Loucy (cell line): ENCODE results near the gene AVPR1B.

ENCODE experiments used
- H2AFZ ChIP-seq: fragments of 200-600 bp; sonication (generic); 2 replicates; pipeline ENCODE4 v1.6.0; 2016; ENCODE audit warnings: antibody characterized with exemption, mild to moderate bottlenecking, low read length, moderate library complexity
- H3F3A ChIP-seq: fragments of 200-600 bp; 2 replicates; pipeline ENCODE4 v1.6.0; 2016; ENCODE audit warnings: antibody characterized with exemption, low read depth, mild to moderate bottlenecking
- H3K27me3 ChIP-seq: fragments of 200-600 bp; sonication (generic); 2 replicates; pipeline ENCODE4 v1.6.1; 2014; ENCODE audit warnings: low read length, mild to moderate bottlenecking; ENCODE audit not compliant: insufficient read depth, poor library complexity, severe bottlenecking
- H3K36me3 ChIP-seq: fragments of 200-600 bp; sonication (generic); 2 replicates; pipeline ENCODE4 v1.6.1; 2016; ENCODE audit warnings: low read length; ENCODE audit not compliant: insufficient read depth
- H3K4me1 ChIP-seq: fragments of 200-600 bp; sonication (generic); 2 replicates; pipeline ENCODE4 v1.5.1; 2014; ENCODE audit warnings: low read length, mild to moderate bottlenecking; ENCODE audit not compliant: insufficient read depth, poor library complexity, severe bottlenecking
- H3K4me2 ChIP-seq: fragments of 200-600 bp; sonication (generic); 2 replicates; pipeline ENCODE4 v1.6.0; 2014; ENCODE audit warnings: antibody characterized with exemption, low read length, low read depth, mild to moderate bottlenecking; ENCODE audit not compliant: poor library complexity, severe bottlenecking
- H3K4me3 ChIP-seq: fragments of 200-600 bp; sonication (generic); 2 replicates; pipeline ENCODE4 v1.5.1; 2014; ENCODE audit warnings: low read length, mild to moderate bottlenecking, mixed read lengths; ENCODE audit not compliant: poor library complexity, severe bottlenecking
- H3K79me2 ChIP-seq: fragments of 200-600 bp; sonication (generic); 2 replicates; pipeline ENCODE4 v1.6.1; 2014; ENCODE audit warnings: low read length; ENCODE audit not compliant: insufficient read depth
- H3K9ac ChIP-seq: fragments of 200-600 bp; sonication (generic); 2 replicates; pipeline ENCODE4 v1.6.0; 2014; ENCODE audit warnings: mild to moderate bottlenecking, low read depth, low read length, moderate library complexity; ENCODE audit not compliant: poor library complexity, severe bottlenecking
- H3K9me2 ChIP-seq: fragments of 200-600 bp; sonication (generic); replicated peaks from 2 replicates; pipeline ENCODE4 v1.6.1; 2016; ENCODE audit warnings: low read depth, low read length, mixed read lengths
- H3K9me3 ChIP-seq: fragments of 200-600 bp; sonication (generic); 2 replicates; pipeline ENCODE4 v1.6.1; 2014; ENCODE audit warnings: mild to moderate bottlenecking, antibody characterized with exemption, low read length, low read depth; ENCODE audit not compliant: insufficient read depth
- H4K20me1 ChIP-seq: fragments of 200-600 bp; sonication (generic); 2 replicates; pipeline ENCODE4 v1.6.0; 2014; ENCODE audit warnings: antibody characterized with exemption, low read length, mild to moderate bottlenecking; ENCODE audit not compliant: insufficient read depth, poor library complexity, severe bottlenecking
- CTCF ChIP-seq: fragments of 200-600 bp; sonication (generic); conservative IDR thresholded peaks from 2 replicates; pipeline ENCODE4 v1.5.1; 2014; ENCODE audit warnings: mild to moderate bottlenecking, antibody characterized with exemption, low read length
- EZH2phosphoT487 ChIP-seq: fragments of 200-600 bp; IDR thresholded peaks from 2 replicates; pipeline ENCODE4 v1.6.1; 2018; ENCODE audit warnings: antibody characterized with exemption, mild to moderate bottlenecking, moderate library complexity, borderline replicate concordance

AVPR1B gene

GRCh38 chr1:206100226-206100815, 16.9 kb downstream of the AVPR1B start:
- Histone ChIP-seq H3K9ac (peak overlapping the region; percentile 35), H3K9me2 (no peaks in the 10 kb centered on the region), H3K79me2 (peaks cover 36% of the 10 kb centered on the region), H3K4me3 (no peak overlapping the region), H2AFZ (no peak overlapping the region), H3K4me1 (peaks cover 63% of the 10 kb centered on the region), H3K36me3 (peaks cover 53% of the 10 kb centered on the region), H3K9me3 (no peaks in the 10 kb centered on the region), H3K4me2 (no peak overlapping the region), H3K27me3 (no peaks in the 10 kb centered on the region), H4K20me1 (no peaks in the 10 kb centered on the region), H3F3A (0 out of 2 replicates have a peak, but pooled peaks cover 4% of the 10 kb centered on the region)
- TF ChIP-seq CTCF: no peak

- peaks cover 77% of the 10 kb centered on the region for H3K4me1 ChIP-seq
- H3K9ac ChIP-seq: no peak overlapping the region
- H3K4me2 ChIP-seq: no peak overlapping the region
- H3F3A ChIP-seq: peaks cover 13% of the 10 kb centered on the region
- no peaks in the 10 kb centered on the region for H3K27me3 ChIP-seq
- H3K4me3 ChIP-seq: no peak overlapping the region
- peaks cover 48% of the 10 kb centered on the region for H3K79me2 ChIP-seq
- no peaks in the 10 kb centered on the region for H3K9me2 ChIP-seq
- no peaks in the 10 kb centered on the region for H3K9me3 ChIP-seq
- no peak overlapping the region for H2AFZ ChIP-seq
- no peaks in the 10 kb centered on the region for H4K20me1 ChIP-seq
- TF ChIP-seq EZH2phosphoT487 (no peak), CTCF (no peak)
- H3K36me3 ChIP-seq: peaks cover 53% of the 10 kb centered on the region
Measured at GRCh38 chr1:206098242-206098919, 18.8 kb downstream of the AVPR1B start.

DNA sequence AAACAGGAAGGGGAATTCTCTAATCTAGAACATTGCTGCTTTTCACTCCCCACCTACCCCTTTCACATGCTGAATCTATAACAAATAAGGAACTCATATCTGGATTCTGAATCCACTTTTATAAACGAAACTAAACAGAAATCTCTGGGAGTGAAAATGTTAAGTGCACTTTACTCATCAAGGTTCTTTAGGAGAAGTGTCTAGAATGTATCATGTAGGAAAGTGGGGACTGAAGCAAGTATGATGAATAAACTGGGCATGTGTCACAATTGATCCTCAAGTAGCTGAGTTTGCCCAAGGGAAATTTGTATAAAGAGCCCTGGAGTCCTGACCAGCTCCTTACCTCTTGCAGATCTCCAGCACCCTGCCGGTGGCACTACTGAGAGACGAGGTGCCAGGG, 19.8 kb downstream of the AVPR1B start:
- TF ChIP-seq EZH2phosphoT487 (no peak), CTCF (no peak)
- no peaks in the 10 kb centered on the region for H4K20me1 ChIP-seq
- H3K36me3 ChIP-seq: peaks cover 49% of the 10 kb centered on the region
- no peak overlapping the region for H3K4me3 ChIP-seq
- H3K9me3 ChIP-seq: no peaks in the 10 kb centered on the region
- H3F3A ChIP-seq: peaks cover 18% of the 10 kb centered on the region
- H3K4me1 ChIP-seq: peaks cover 83% of the 10 kb centered on the region
- H3K79me2 ChIP-seq: peaks cover 56% of the 10 kb centered on the region
- H3K4me2 ChIP-seq: no peak overlapping the region
- no peak overlapping the region for H2AFZ ChIP-seq
- H3K9me2 ChIP-seq: no peaks in the 10 kb centered on the region
- H3K27me3 ChIP-seq: no peaks in the 10 kb centered on the region
- H3K9ac ChIP-seq: peak overlapping the region; percentile 72
